WERI-Rb-1 (cell line): ENCODE results near the gene MRPS27.

Experiments used
- DNase-seq: peaks from one replicate; pipeline ENCODE4 v3.0.0-alpha.2; 2020
- H3K27ac ChIP-seq: fragments of 250-450 bp; sonication (Bioruptor Pico); 2 replicates; pipeline ENCODE4 v1.5.1; 2020; ENCODE audit warnings: mild to moderate bottlenecking, moderate library complexity
- H3K27me3 ChIP-seq: fragments of 250-450 bp; sonication (Bioruptor Pico); 2 replicates; pipeline ENCODE4 v1.5.1; 2021; ENCODE audit warnings: mild to moderate bottlenecking, low read depth, moderate library complexity; ENCODE audit not compliant: insufficient read depth, severe bottlenecking
- H3K36me3 ChIP-seq: fragments of 250-450 bp; sonication (Bioruptor Pico); 2 replicates; pipeline ENCODE4 v1.5.1; 2020; ENCODE audit warnings: mild to moderate bottlenecking, moderate library complexity
- H3K4me3 ChIP-seq: 2 replicates; pipeline ENCODE4 v1.5.1; 2011; ENCODE audit warnings: low read depth, mild to moderate bottlenecking, control low read depth, low read length
- H3K9me3 ChIP-seq: fragments of 250-450 bp; sonication (Bioruptor Pico); 2 replicates; pipeline ENCODE4 v1.5.1; 2021; ENCODE audit warnings: mild to moderate bottlenecking, moderate library complexity; ENCODE audit not compliant: severe bottlenecking
- CTCF ChIP-seq: IDR thresholded peaks from 2 replicates; pipeline ENCODE4 v1.5.1; 2011; ENCODE audit warnings: low read depth, mild to moderate bottlenecking, control low read depth, inconsistent platforms, low read length

Gene MRPS27

GRCh38 chr5:72364951-72365350 lies 44.9 kb upstream of the MRPS27 start:
- Histone ChIP-seq H3K4me3 (no peak overlapping the region), H3K27me3 (no peaks in the 10 kb centered on the region), H3K9me3 (no peaks in the 10 kb centered on the region), H3K36me3 (no peaks in the 10 kb centered on the region; the same call in 1 of the 2 replicates), H3K27ac (no peak overlapping the region)
- no peak for TF ChIP-seq CTCF
- DNase-seq = no peak

- Histone ChIP-seq H3K27ac (no peak overlapping the region), H3K9me3 (no peaks in the 10 kb centered on the region), H3K27me3 (no peaks in the 10 kb centered on the region), H3K4me3 (no peak overlapping the region), H3K36me3 (no peaks in the 10 kb centered on the region; the same call in 1 of the 2 replicates)
- TF ChIP-seq CTCF = no peak
- no peak for DNase-seq
Measured at GRCh38 chr5:72364171-72364570, 44.1 kb upstream of the MRPS27 start.

GRCh38 chr5:72363166-72363802 lies 43.2 kb upstream of the MRPS27 start:
- no peak for TF ChIP-seq CTCF
- H3K36me3 ChIP-seq = no peaks in the 10 kb centered on the region; the same call in 1 of the 2 replicates
- H3K27ac ChIP-seq = no peak overlapping the region
- H3K9me3 ChIP-seq = no peaks in the 10 kb centered on the region
- H3K27me3 ChIP-seq = no peaks in the 10 kb centered on the region
- no peak overlapping the region for H3K4me3 ChIP-seq
- no peak for DNase-seq

- no peak for TF ChIP-seq CTCF
- H3K27me3 ChIP-seq = no peaks in the 10 kb centered on the region
- no peaks in the 10 kb centered on the region; the same call in 1 of the 2 replicates for H3K36me3 ChIP-seq
- no peak overlapping the region for H3K27ac ChIP-seq
- no peak for DNase-seq
- H3K9me3 ChIP-seq = no peaks in the 10 kb centered on the region
- H3K4me3 ChIP-seq = no peak overlapping the region
Measured at GRCh38 chr5:72359886-72360285, 39.8 kb upstream of the MRPS27 start.

- H3K4me3 ChIP-seq = no peak overlapping the region
- no peaks in the 10 kb centered on the region; the same call in 1 of the 2 replicates for H3K36me3 ChIP-seq
- DNase-seq = no peak
- no peaks in the 10 kb centered on the region for H3K9me3 ChIP-seq
- no peak overlapping the region for H3K27ac ChIP-seq
- no peak for TF ChIP-seq CTCF
- H3K27me3 ChIP-seq = no peaks in the 10 kb centered on the region
Measured at GRCh38 chr5:72358925-72359324, 38.9 kb upstream of the MRPS27 start.

GRCh38 chr5:72356361-72356760 lies 36.3 kb upstream of the MRPS27 start:
- TF ChIP-seq CTCF = no peak
- no peaks in the 10 kb centered on the region; the same call in 1 of the 2 replicates for H3K36me3 ChIP-seq
- no peaks in the 10 kb centered on the region for H3K9me3 ChIP-seq
- no peak overlapping the region for H3K4me3 ChIP-seq
- no peaks in the 10 kb centered on the region for H3K27me3 ChIP-seq
- H3K27ac ChIP-seq = peak overlapping the region; percentile 36
- no peak for DNase-seq
